ENCODE data around the gene FGF3.

GRCh38 chr11:69852056-69852455, 32.8 kb upstream of the FGF3 start:
- TF ChIP-seq CTCF (IDR thresholded peaks at IDR 0.05; ENCODE audit: insufficient read depth, low read depth, low read length), result no peak
- TF ChIP-seq EZH2 (IDR thresholded peaks at IDR 0.05; ENCODE audit: insufficient read depth, low read length), result no peak

All from astrocyte (in vitro differentiated cells and primary cell).